Fibroblast of the aortic adventitia (primary cell): Measurements from ENCODE around the gene RTTN. TPM values are rescaled to one million over a fixed set of nuclear protein-coding genes. Genes with fewer than 3 reads are reported as not detected.
A peak's percentile ranks its signal among the peaks of the same experiment; 100 is the strongest.
"Not testable (repeated sequence)": the region's sequence is repeated elsewhere in the genome, so short reads cannot be mapped to it uniquely, and the experiment has no call there.

Experiments used
- DNase-seq: peaks from one replicate; pipeline ENCODE4 v3.0.0-alpha.2; 2010; ENCODE audit warnings: low read depth
- H3K4me3 ChIP-seq: 2 replicates; pipeline ENCODE4 v1.5.1; 2011; ENCODE audit warnings: low read depth, mild to moderate bottlenecking, control low read depth, low read length, moderate library complexity
- total RNA-seq: library from RNA; depleted of rRNA; stranded (reverse); fragments of >200 nt; gene quantifications from 2 replicates; pipeline ENCODE4 v1.2.3, GENCODE V29; 2012; ENCODE audit warnings: low replicate concordance
- TF ChIP-seq, protein P1 (sequence below): IDR thresholded peaks from 2 replicates; pipeline ENCODE4 v1.5.1; 2011; ENCODE audit warnings: mild to moderate bottlenecking, low read length, control low read depth, inconsistent platforms; ENCODE audit not compliant: insufficient read depth

RTTN gene
- total RNA-seq, 1 donor, result 38.6 TPM

DNA sequence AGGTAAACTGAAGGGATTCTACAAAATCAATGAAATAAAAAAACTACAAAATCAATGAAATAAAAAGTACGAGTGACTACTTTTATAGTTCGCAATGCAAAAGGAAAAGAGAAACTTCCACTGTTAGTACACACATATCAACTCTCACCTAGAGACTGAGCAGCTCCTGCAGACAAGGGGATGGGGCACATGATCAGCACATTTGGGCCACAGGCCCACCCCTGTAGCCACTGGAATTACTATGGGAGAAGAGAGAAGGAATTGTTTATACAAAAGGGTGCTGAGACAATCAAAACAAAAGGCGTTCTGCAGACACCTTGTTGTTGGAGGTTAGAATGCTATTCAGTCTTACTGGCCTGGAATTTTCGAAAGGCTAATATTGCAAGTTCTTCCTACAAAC lies 223.1 kb downstream of the RTTN start:
- TF ChIP-seq, protein P1, sequence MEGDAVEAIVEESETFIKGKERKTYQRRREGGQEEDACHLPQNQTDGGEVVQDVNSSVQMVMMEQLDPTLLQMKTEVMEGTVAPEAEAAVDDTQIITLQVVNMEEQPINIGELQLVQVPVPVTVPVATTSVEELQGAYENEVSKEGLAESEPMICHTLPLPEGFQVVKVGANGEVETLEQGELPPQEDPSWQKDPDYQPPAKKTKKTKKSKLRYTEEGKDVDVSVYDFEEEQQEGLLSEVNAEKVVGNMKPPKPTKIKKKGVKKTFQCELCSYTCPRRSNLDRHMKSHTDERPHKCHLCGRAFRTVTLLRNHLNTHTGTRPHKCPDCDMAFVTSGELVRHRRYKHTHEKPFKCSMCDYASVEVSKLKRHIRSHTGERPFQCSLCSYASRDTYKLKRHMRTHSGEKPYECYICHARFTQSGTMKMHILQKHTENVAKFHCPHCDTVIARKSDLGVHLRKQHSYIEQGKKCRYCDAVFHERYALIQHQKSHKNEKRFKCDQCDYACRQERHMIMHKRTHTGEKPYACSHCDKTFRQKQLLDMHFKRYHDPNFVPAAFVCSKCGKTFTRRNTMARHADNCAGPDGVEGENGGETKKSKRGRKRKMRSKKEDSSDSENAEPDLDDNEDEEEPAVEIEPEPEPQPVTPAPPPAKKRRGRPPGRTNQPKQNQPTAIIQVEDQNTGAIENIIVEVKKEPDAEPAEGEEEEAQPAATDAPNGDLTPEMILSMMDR, result no peak
- DNase-seq, result no peak
- no peak overlapping the region for H3K4me3 ChIP-seq

DNA sequence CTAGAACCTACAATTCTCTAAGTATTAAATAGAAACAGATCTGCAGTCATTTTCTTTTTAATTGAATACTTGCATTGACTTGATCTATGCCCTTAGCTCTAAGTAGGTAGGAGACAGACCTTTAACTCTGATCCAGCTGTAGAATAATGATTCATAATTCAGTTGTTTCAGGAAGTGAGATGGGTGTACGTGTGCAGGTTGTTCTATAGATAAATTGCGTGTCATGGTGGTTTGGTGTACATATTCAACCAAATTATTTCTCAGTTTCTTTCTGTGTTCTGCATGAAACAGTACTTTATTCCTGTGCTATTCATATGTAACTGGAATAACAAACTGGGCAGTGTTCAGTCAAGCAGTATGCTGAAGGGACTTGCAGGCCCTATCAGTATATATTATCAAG lies 223.5 kb downstream of the RTTN start:
- no peak overlapping the region for H3K4me3 ChIP-seq
- TF ChIP-seq, protein P1, result no peak

DNA sequence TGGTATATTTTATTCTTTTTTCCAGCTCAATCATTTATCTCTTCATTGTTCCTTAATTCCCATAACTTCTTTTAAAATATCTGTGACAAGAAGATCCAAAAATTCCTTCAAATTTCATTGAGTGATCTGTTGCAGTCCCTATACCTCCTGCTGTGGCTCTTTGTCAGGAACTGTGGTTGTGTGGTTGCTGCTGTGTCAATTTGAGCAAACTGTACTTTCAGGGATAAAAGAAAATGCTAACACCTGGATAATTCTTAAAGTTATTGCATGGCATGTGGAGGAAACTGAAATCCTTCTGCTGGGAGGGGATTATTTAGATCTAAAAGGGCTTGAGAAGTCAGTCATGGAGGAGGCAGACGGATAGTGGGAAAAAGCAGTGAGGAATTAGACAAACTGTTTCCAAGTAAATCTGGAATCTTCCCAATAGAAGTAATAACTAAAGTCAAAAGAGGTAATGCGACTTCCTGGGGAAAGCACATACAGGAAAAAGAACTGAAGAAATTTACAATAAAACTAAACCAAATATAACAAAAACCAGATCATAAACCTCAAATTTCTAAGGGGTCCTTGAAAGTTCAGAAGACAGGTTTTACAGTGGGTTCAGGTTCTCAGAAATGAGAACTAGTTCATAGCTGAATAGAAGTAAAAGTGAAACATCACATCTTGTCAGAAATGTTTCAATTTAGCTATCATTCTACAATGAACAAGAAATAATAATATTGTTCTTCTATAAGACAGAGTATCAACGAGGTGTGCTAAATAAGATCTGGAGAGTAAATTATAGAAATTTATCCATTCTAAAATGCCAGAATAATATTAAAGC lies 224.3 kb downstream of the RTTN start:
- no peak overlapping the region for H3K4me3 ChIP-seq
- DNase-seq, result no peak
- TF ChIP-seq, protein P1, result no peak

More for the DNA sequence above, 223.5 kb downstream of the RTTN start:
- no peak for DNase-seq

DNA sequence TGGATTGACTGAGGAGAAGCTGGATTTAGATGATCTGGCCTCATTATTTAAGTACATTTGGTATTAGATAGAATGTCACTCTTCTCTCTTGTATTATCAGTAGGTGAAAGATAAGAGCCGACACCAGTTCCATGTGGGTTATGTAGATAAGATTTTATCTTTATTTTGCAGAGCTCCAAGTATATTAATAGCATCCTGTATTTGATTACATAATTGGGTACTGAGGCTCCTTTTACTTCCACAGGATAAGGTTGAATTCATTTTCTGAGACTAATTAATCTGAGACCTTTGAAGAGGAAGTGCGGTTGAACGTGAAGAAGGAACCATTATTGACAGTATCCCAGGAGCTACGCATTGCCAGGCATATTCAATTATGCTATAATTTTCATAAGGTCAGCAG lies 225.0 kb downstream of the RTTN start:
- no peak for DNase-seq
- TF ChIP-seq, protein P1, result no peak
- H3K4me3 ChIP-seq, result no peak overlapping the region

DNA sequence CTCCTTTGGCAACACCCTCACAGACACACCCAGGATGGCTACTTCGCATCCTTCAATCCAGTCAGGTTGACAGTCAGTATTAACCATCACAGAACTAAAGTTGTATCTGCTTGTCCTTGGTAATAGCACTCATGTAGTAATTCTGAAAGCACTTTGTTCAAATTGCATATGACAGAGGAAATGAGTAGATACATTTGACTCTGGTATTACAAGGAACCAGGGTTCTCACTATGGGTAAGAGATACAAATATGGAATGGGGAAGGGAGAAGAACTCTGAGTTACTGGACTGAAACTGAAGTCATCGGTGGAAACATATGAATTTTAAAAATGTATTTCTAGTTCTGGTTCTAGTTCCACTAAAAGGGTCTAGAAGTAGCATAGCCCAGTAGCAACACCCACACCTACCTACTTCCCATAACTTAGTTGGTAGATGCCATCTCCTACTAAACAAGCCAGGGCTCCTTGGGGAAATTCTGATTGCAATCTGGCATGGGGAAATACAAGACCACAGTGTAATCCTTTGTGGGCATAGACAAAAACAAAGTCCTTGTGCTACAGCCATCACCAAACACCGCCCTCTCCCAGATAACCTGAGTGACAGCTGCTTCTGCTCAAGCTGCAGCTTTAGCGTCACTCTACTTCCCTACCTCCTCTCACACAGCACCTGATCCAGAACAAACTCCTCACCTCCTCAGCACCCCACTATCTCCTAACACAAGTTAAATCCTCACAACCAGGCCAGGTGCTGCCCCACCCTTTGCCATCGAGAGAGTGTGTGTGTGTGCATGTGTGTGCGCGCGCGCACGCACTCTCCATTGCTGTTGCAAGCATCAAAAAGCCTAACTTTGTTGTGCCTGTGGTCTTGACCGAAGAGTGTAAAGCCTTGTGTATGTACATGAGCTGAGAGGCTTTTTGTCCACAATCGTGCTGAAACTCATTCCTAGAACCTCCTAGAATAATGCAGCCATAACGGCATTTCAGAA lies 226.5 kb downstream of the RTTN start:
- no peak overlapping the region for H3K4me3 ChIP-seq
- TF ChIP-seq, protein P1, result no peak
- no peak for DNase-seq

DNA sequence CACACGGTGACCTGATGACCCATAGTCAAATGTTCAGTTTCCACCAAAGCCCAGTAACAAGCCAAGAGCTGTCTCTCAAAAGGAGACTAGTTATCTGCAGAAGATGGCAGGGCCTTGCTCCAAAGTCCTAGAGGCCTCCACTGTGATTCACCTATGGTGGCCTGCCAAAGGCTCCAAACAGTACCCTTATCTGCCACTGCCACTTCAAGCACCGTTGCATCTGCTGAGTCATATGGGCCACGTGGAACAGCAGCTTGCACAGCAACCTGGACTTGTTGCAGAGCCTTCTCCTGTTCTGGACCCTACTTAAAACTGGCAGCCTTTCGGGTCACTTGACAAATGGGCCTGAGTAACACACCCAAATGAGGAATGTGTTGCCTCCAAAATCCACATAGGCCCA lies 230.2 kb downstream of the RTTN start:
- not testable (repeated sequence) for DNase-seq, H3K4me3 ChIP-seq

DNA sequence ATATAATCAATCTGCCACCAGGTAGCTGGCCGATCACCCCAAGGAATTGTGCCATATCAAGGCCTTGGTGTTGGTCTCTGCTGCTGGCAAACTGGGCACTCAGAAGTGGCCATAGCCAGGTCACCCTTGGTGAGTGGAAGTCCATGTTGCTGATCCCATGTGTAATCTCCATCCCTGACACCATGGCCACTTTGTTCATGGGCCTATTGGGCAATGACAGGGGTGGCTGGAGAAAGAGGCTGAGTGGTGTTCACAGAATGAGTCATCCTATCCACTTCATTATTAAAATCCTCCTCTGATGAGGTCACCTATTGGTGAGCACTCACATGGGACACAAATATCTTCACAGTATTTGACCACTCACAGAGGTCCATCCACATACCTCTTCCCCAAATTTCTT lies 231.1 kb downstream of the RTTN start:
- TF ChIP-seq, protein P1, result no peak
- H3K4me3 ChIP-seq, result no peak overlapping the region
- DNase-seq, result peak; percentile 25
